Peyer's patch (tissue), 4 donors: ENCODE results near the gene NKAIN2. TPM values are rescaled to one million over a fixed set of nuclear protein-coding genes. Genes with fewer than 3 reads are reported as not detected.

Experiments
- DNase-seq, 3 donors: peaks; one replicate each; pipeline ENCODE4 v3.0.0-alpha.2; 2017 to 2019
- H3K27ac ChIP-seq, 4 donors: fragments of 200-600 bp; sonication (generic); one replicate each; pipeline ENCODE4 v1.5.1; 2016 to 2019
- H3K27me3 ChIP-seq, 2 donors: fragments of 200-600 bp; sonication (generic); one replicate each; pipeline ENCODE4 v1.5.1; 2019
- H3K36me3 ChIP-seq, 3 donors: fragments of 200-600 bp; sonication (generic); one replicate each; pipeline ENCODE4 v1.5.1; 2016 to 2019
- H3K4me1 ChIP-seq, 4 donors: fragments of 200-600 bp; sonication (generic); one replicate each; pipeline ENCODE4 v1.5.1; 2016 to 2019
- H3K4me3 ChIP-seq, 4 donors: fragments of 200-600 bp; sonication (generic); 1 replicate in 3 of 4; 2 replicates in 1 of 4; pipeline ENCODE4 v1.5.1; 2016 to 2019; ENCODE audit warnings: mild to moderate bottlenecking in 1 of 4
- H3K9me3 ChIP-seq, 4 donors: fragments of 200-600 bp; sonication (generic); one replicate each; pipeline ENCODE4 v1.5.1; 2016 to 2019; ENCODE audit warnings: mild to moderate bottlenecking in 1 of 4
- POLR2A ChIP-seq, 2 donors: fragments of 450-650 bp; IDR thresholded peaks; one replicate each; pipeline ENCODE4 v1.5.1; 2017; ENCODE audit warnings: antibody characterized with exemption in 2 of 2, mild to moderate bottlenecking in 2 of 2, moderate library complexity in 2 of 2
- total RNA-seq, 4 donors: library from RNA; depleted of rRNA; stranded (reverse); fragments of >200 nt; gene quantifications; one replicate each; pipeline ENCODE4 v1.1.0, GENCODE V29; 2016
- TF ChIP-seq, protein P1 (sequence below), 6 experiments: fragments of 450-650 bp in 4 of 6; fragments of 200-600 bp in 2 of 6; sonication (generic) in 1 of 6; IDR thresholded peaks; one replicate each; pipeline ENCODE4 v1.5.1; 2017 to 2019; ENCODE audit warnings: antibody characterized with exemption in 6 of 6, mild to moderate bottlenecking in 3 of 6, moderate library complexity in 1 of 6

Gene NKAIN2
- total RNA-seq, 4 donors from 2014 or later = not detected

DNA sequence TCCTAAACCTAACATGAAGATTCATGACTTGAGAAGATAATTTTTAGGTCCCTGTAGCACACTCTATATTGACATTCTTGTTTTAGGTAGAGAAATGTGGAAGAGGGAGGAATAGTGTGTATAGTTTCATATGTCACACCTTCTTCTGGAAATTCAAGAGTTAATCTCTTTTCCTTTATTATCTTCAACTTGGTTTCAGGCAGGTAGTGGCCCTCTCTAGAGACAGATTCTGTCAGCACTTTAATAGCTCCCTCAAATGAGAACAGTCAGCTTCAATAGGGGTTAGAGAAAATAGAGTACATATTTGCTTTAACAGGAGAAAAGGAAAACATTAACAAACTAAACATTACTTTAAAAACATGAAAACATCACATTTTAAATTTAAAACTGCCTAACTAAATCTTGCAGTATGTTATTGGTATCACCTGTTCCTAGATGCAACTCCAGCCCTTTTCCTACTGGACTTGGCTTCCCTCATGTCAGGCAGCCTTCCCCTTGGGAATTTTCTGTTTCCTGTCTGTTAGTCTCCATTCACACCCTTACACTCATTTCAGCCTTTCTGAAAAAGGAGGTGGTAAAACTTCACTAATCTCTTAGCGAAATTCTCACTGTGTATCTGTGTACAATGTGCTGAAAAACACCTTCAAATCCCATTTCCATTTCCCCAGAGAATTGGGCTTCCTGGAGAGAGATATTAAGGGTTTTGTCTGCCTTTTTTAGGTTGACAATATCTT lies 966.3 kb downstream of the NKAIN2 start:
- H3K27ac ChIP-seq = no peak overlapping the region
- no peaks in the 10 kb centered on the region for H3K4me1 ChIP-seq
- no peaks in the 10 kb centered on the region for H3K36me3 ChIP-seq
- no peak for TF ChIP-seq POLR2A (IDR thresholded peaks at IDR 0.05)
- H3K4me3 ChIP-seq = no peak overlapping the region
- no peaks in the 10 kb centered on the region for H3K9me3 ChIP-seq
- DNase-seq = no peak
- no peaks in the 10 kb centered on the region for H3K27me3 ChIP-seq

DNA sequence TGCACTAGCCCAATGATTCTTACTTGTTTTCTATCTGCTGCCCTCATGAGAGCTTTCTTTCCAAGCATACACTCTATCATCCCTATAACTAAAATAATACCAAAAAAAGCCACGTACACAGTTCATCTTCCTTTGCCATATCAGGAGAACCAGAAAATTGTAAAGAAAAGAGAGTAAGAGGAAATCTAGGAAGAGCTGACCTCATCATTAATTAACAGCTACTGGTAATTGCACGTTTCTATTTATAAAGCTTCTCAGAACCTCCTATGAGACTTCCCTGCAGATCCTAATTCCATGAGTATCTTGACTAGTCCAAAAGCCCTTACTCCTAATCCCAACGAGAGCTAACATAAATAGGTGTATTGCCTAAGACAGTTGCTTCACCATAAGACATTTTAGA lies 967.1 kb downstream of the NKAIN2 start:
- TF ChIP-seq, protein P1, sequence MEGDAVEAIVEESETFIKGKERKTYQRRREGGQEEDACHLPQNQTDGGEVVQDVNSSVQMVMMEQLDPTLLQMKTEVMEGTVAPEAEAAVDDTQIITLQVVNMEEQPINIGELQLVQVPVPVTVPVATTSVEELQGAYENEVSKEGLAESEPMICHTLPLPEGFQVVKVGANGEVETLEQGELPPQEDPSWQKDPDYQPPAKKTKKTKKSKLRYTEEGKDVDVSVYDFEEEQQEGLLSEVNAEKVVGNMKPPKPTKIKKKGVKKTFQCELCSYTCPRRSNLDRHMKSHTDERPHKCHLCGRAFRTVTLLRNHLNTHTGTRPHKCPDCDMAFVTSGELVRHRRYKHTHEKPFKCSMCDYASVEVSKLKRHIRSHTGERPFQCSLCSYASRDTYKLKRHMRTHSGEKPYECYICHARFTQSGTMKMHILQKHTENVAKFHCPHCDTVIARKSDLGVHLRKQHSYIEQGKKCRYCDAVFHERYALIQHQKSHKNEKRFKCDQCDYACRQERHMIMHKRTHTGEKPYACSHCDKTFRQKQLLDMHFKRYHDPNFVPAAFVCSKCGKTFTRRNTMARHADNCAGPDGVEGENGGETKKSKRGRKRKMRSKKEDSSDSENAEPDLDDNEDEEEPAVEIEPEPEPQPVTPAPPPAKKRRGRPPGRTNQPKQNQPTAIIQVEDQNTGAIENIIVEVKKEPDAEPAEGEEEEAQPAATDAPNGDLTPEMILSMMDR (IDR thresholded peaks at IDR 0.05) = no peak
- TF ChIP-seq POLR2A (IDR thresholded peaks at IDR 0.05) = no peak
- Histone ChIP-seq H3K9me3 (no peaks in the 10 kb centered on the region), H3K36me3 (no peaks in the 10 kb centered on the region), H3K27me3 (no peaks in the 10 kb centered on the region), H3K27ac (no peak overlapping the region), H3K4me1 (no peaks in the 10 kb centered on the region), H3K4me3 (no peak overlapping the region)
- no peak for DNase-seq

DNA sequence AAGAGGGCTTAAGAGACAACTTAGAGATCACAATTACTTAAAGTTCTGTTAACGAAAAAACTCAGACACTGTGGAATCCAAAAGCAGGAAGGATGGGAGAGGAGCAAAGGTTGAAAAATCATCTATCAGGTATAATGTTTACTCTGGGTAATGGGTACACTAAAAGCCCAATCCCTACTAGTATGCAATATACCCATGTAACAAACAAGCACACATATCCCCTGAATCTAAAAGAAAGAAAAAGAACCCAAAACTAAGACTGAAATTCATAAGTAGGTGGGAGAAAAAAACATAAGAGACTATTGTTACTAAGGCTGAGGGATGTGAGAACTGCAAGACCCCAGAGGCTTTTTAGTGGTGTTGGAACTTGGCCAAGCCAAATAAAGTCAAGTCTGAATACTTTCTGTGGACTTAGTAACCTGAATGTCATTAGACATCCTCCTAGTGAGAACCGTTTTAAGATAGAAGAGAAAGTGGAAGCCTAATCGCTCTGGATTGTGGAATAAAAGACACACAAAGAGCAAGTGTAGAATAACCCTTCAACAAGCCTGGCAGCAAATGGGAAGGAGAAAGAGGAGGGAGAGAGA lies 969.2 kb downstream of the NKAIN2 start:
- Histone ChIP-seq H3K4me1 (no peaks in the 10 kb centered on the region), H3K4me3 (no peak overlapping the region), H3K27me3 (no peaks in the 10 kb centered on the region), H3K9me3 (no peaks in the 10 kb centered on the region), H3K36me3 (no peaks in the 10 kb centered on the region), H3K27ac (no peak overlapping the region)
- TF ChIP-seq, protein P1 (IDR thresholded peaks at IDR 0.05) = no peak
- no peak for TF ChIP-seq POLR2A (IDR thresholded peaks at IDR 0.05)
- no peak for DNase-seq

DNA sequence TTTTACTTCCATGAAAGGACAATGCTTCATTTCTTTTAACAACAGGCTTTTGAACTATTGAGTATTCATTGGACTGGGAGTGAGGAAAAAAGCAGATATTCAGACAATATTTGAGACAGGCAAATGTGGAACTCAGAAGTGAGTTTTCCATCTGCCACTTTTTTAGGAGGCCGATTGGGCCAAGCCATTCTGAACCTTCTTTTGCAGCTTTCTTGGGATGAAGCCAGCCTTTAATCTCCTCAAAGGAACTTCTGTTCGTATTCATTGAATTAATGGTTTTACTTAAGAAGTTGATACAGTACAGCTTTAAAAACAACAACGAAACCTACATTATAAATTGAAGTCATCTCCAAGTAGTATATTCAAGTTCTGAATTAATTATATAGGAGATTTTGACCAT lies 971.5 kb downstream of the NKAIN2 start:
- no peaks in the 10 kb centered on the region for H3K27me3 ChIP-seq
- H3K4me1 ChIP-seq = no peaks in the 10 kb centered on the region
- no peak overlapping the region for H3K27ac ChIP-seq
- TF ChIP-seq, protein P1 (IDR thresholded peaks at IDR 0.05) = no peak
- no peak for TF ChIP-seq POLR2A (IDR thresholded peaks at IDR 0.05)
- no peak for DNase-seq
- H3K9me3 ChIP-seq = no peaks in the 10 kb centered on the region
- H3K4me3 ChIP-seq = no peak overlapping the region
- H3K36me3 ChIP-seq = no peaks in the 10 kb centered on the region

DNA sequence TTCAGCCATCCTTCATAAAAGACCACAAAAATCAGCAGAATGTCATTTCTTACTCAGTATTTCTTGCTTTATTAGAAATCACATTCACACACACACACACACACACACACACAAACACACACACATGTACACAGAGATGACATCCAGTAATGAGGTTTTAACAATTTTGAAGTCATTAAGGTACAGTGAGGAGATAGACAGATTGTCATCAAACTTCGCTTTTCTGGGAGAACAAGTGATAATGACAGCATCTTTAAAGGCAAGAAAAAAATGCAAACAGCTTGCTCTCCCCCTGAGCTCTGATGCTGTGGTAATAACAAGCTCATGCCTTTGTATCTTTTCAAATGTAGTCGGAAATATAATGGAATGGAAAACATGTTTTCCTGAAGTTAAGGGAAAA lies 974.2 kb downstream of the NKAIN2 start:
- H3K27ac ChIP-seq = no peak overlapping the region
- H3K9me3 ChIP-seq = no peaks in the 10 kb centered on the region
- H3K27me3 ChIP-seq = no peaks in the 10 kb centered on the region
- TF ChIP-seq POLR2A (IDR thresholded peaks at IDR 0.05) = no peak
- TF ChIP-seq, protein P1 (IDR thresholded peaks at IDR 0.05) = no peak
- no peak overlapping the region for H3K4me3 ChIP-seq
- H3K36me3 ChIP-seq = no peaks in the 10 kb centered on the region
- DNase-seq = no peak
- H3K4me1 ChIP-seq = no peaks in the 10 kb centered on the region

DNA sequence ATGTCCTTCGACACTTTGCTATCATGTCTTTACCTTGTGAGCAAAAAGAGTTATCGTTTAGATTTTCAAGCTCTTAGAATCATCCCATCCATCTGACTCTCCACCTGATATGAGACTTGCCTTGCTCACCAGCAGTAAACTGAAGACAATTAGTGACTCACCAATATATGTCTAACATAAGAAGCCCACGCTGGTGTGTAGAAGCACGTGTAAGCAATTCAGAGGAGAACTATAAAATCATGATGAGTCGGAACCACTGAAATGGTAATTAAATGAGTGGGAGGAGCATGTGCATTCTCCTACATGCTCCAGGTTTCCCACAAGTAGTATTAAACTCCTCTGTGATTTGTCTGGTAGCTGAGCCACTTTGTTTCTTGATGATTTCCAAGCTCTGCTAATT lies 977.0 kb downstream of the NKAIN2 start:
- Histone ChIP-seq H3K4me1 (no peaks in the 10 kb centered on the region), H3K4me3 (no peak overlapping the region), H3K9me3 (no peaks in the 10 kb centered on the region), H3K36me3 (no peaks in the 10 kb centered on the region), H3K27me3 (no peaks in the 10 kb centered on the region), H3K27ac (no peak overlapping the region)
- TF ChIP-seq POLR2A (IDR thresholded peaks at IDR 0.05) = no peak
- TF ChIP-seq, protein P1 (IDR thresholded peaks at IDR 0.05) = no peak
- DNase-seq = no peak
